ENCODE data around the gene TSSC4.

The TSSC4 gene

GRCh38 chr11:2423157-2424025 lies 22.8 kb downstream of the TSSC4 start:
- TF ChIP-seq SIN3A (IDR thresholded peaks at IDR 0.05; ENCODE audit: borderline replicate concordance, insufficient read depth, low read length) (no peak), FOXP2 (optimal IDR thresholded peaks at IDR 0.05; ENCODE audit: borderline replicate concordance, extremely low read depth, extremely low read length, insufficient read depth) (no peak), REST (IDR thresholded peaks at IDR 0.05; ENCODE audit: insufficient read depth in 1 of 2, low read depth in 2 of 2, low read length in 2 of 2) (no peak), TAF1 (IDR thresholded peaks at IDR 0.05; ENCODE audit: borderline replicate concordance, insufficient read depth, low read length) (no peak), POLR2AphosphoS5 (IDR thresholded peaks at IDR 0.05; ENCODE audit: low read depth, low read length) (no peak)

GRCh38 chr11:2424811-2425495 lies 24.4 kb downstream of the TSSC4 start:
- TF ChIP-seq REST (IDR thresholded peaks at IDR 0.05; ENCODE audit: insufficient read depth in 1 of 2, low read depth in 2 of 2, low read length in 2 of 2) = no peak
- no peak for TF ChIP-seq SIN3A (IDR thresholded peaks at IDR 0.05; ENCODE audit: borderline replicate concordance, insufficient read depth, low read length)
- no peak for TF ChIP-seq TAF1 (IDR thresholded peaks at IDR 0.05; ENCODE audit: borderline replicate concordance, insufficient read depth, low read length)
- no peak for TF ChIP-seq POLR2AphosphoS5 (IDR thresholded peaks at IDR 0.05; ENCODE audit: low read depth, low read length)
- TF ChIP-seq FOXP2 (optimal IDR thresholded peaks at IDR 0.05; ENCODE audit: borderline replicate concordance, extremely low read depth, extremely low read length, insufficient read depth) = no peak

GRCh38 chr11:2425506-2425905 lies 25.0 kb downstream of the TSSC4 start:
- no peak for TF ChIP-seq POLR2AphosphoS5 (IDR thresholded peaks at IDR 0.05; ENCODE audit: low read depth, low read length)
- no peak for TF ChIP-seq TAF1 (IDR thresholded peaks at IDR 0.05; ENCODE audit: borderline replicate concordance, insufficient read depth, low read length)
- TF ChIP-seq FOXP2 (optimal IDR thresholded peaks at IDR 0.05; ENCODE audit: borderline replicate concordance, extremely low read depth, extremely low read length, insufficient read depth) = no peak
- TF ChIP-seq REST (IDR thresholded peaks at IDR 0.05; ENCODE audit: insufficient read depth in 1 of 2, low read depth in 2 of 2, low read length in 2 of 2) = no peak
- TF ChIP-seq SIN3A (IDR thresholded peaks at IDR 0.05; ENCODE audit: borderline replicate concordance, insufficient read depth, low read length) = no peak

DNA sequence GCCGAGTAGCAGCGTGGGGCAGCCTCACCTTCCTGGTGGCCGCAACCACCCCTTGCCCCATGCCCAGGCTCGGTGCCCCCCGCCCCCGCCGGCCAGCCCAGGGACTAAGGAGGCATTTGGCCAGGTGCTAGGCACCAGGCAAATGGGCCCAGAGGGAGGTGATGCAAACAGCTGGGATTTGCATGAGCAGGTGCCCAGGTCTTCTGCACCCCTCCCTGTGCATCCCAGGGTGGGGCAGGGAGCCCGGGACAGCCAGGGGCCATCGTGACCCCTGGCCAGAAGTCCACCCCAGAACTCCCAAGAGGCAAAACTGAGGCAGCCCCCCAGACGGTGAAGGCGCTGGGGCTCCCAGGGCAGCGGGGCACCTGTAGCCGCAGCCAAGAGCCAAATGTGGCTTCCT lies 25.7 kb downstream of the TSSC4 start:
- TF ChIP-seq REST (IDR thresholded peaks at IDR 0.05; ENCODE audit: insufficient read depth in 1 of 2, low read depth in 2 of 2, low read length in 2 of 2) = no peak
- no peak for TF ChIP-seq TAF1 (IDR thresholded peaks at IDR 0.05; ENCODE audit: borderline replicate concordance, insufficient read depth, low read length)
- no peak for TF ChIP-seq SIN3A (IDR thresholded peaks at IDR 0.05; ENCODE audit: borderline replicate concordance, insufficient read depth, low read length)
- no peak for TF ChIP-seq FOXP2 (optimal IDR thresholded peaks at IDR 0.05; ENCODE audit: borderline replicate concordance, extremely low read depth, extremely low read length, insufficient read depth)
- TF ChIP-seq POLR2AphosphoS5 (IDR thresholded peaks at IDR 0.05; ENCODE audit: low read depth, low read length) = no peak
